Suppressor macrophage treated with lipopolysaccharide for 1 hour (primary cell): ENCODE measurements around the gene ELAPOR1.

Experiments used
- DNase-seq, 3 donors: peaks; one replicate each; pipeline ENCODE4 v3.0.0-alpha.2; 2020 to 2022

Gene ELAPOR1

GRCh38 chr1:109113590-109114341 lies at the start of gene ELAPOR1:
ELAPOR1 (plus strand) TSS chr1:109114115; CDS start chr1:109114184, 69 bp downstream.
- DNase-seq, result peak in 2 of 3 donors; percentile 24 to 32

- DNase-seq, result no peak
These were observed 48.8 kb upstream of the ELAPOR1 start for GRCh38 chr1:109065137-109065536.

GRCh38 chr1:109067883-109068282 lies 46.0 kb upstream of the ELAPOR1 start:
- no peak for DNase-seq

- no peak for DNase-seq
These were observed 44.6 kb upstream of the ELAPOR1 start for GRCh38 chr1:109069294-109069693.

- peak; percentile 97 to 98 (median 98) for DNase-seq
These were observed 38.1 kb upstream of the ELAPOR1 start, which contains the start of gene TAF13 for GRCh38 chr1:109075531-109076490. TAF13 (minus strand) TSS chr1:109076003; CDS start chr1:109075947, 56 bp downstream.

- no peak for DNase-seq
These were observed 35.6 kb upstream of the ELAPOR1 start for GRCh38 chr1:109078317-109078716.

GRCh38 chr1:109079240-109079622 lies 34.7 kb upstream of the ELAPOR1 start:
- no peak for DNase-seq

GRCh38 chr1:109080441-109081082 lies 33.4 kb upstream of the ELAPOR1 start:
- DNase-seq, result no peak

- DNase-seq, result no peak
These were observed 30.4 kb upstream of the ELAPOR1 start for GRCh38 chr1:109083501-109083900.

GRCh38 chr1:109083923-109084322 lies 30.0 kb upstream of the ELAPOR1 start:
- DNase-seq, result no peak

GRCh38 chr1:109084563-109085517 lies 29.1 kb upstream of the ELAPOR1 start:
- no peak for DNase-seq

- peak; percentile 39 to 76 (median 63) for DNase-seq
These were observed 24.5 kb upstream of the ELAPOR1 start for GRCh38 chr1:109089242-109090015.

GRCh38 chr1:109090196-109091077 lies 23.5 kb upstream of the ELAPOR1 start, which contains the start of gene TMEM167B:
TMEM167B (plus strand) TSS chr1:109090764; CDS start chr1:109090873, 109 bp downstream.
- peak; percentile 94 to 95 (median 95) for DNase-seq

- peak in 2 of 3 donors; percentile 58 for DNase-seq
These were observed 22.7 kb upstream of the ELAPOR1 start for GRCh38 chr1:109091078-109091838.

GRCh38 chr1:109091839-109092193 lies 22.1 kb upstream of the ELAPOR1 start:
- peak; percentile 62 to 90 (median 90) for DNase-seq

GRCh38 chr1:109094377-109094803 lies 19.5 kb upstream of the ELAPOR1 start:
- DNase-seq, result no peak

GRCh38 chr1:109094871-109095270 lies 19.0 kb upstream of the ELAPOR1 start:
- DNase-seq, result no peak

- DNase-seq, result peak in 2 of 3 donors; percentile 9 to 27
These were observed 18.3 kb upstream of the ELAPOR1 start for GRCh38 chr1:109095631-109096030.

GRCh38 chr1:109096120-109096519 lies 17.8 kb upstream of the ELAPOR1 start:
- no peak for DNase-seq
